HEK293T (cell line): Measurements from ENCODE around the gene DTNB.

Experiments
- BHLHE40 ChIP-seq: fragments of 450-650 bp; IDR thresholded peaks from 2 replicates; pipeline ENCODE4 v1.6.1; 2016; ENCODE audit warnings: mild to moderate bottlenecking, moderate library complexity, borderline replicate concordance
- ELF4 ChIP-seq: fragments of 450-650 bp; IDR thresholded peaks from 2 replicates; pipeline ENCODE4 v1.6.1; 2017; ENCODE audit warnings: antibody characterized with exemption
- FOXK2 ChIP-seq: fragments of 450-650 bp; IDR thresholded peaks from 2 replicates; pipeline ENCODE4 v1.6.1; 2016; ENCODE audit warnings: mild to moderate bottlenecking
- FOXM1 ChIP-seq: fragments of 450-650 bp; IDR thresholded peaks from 2 replicates; pipeline ENCODE4 v1.6.1; 2017; ENCODE audit warnings: mild to moderate bottlenecking, borderline replicate concordance
- HDGF ChIP-seq: fragments of 450-650 bp; IDR thresholded peaks from 2 replicates; pipeline ENCODE4 v1.6.1; 2017; ENCODE audit warnings: antibody characterized with exemption, borderline replicate concordance

DNA sequence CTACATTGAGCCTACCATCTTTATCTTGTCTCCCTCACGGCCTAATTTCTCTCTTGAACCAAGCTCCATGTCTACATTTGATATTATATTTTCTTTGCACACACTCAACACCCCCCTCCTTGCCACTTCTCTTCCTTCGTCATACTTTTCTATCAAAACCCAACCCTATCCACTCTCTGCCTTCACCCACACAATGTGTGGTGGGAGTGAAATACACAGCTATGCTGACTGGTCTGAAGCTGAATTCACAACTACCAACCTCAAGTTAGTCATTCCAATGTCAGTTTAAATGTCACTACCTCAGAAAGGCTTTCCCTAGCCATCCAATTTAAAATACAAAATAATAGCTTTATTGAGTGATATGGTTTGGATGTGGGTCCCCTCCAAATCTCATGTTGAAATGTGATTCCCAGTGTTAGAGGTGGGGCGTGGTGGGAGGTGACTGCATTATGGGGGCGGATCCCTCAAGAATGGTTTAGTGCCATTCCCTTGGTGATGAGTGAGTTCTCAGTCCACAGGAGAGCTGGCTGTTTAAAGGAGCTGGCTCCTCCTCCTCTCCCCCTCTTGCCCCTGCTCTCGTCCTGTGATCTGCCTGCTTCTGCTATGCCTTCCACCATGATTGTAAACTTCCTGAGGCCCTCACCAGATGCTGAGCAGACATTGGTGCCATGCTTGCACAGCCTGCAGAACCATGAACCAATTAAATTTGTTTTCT lies 112.1 kb downstream of the DTNB start:
- TF ChIP-seq BHLHE40 (no peak), FOXK2 (no peak), FOXM1 (no peak), HDGF (no peak), ELF4 (no peak)
